GM12801 (cell line): ENCODE data around the gene USP20.

Experiments used
- TF ChIP-seq, protein P1 (sequence below): IDR thresholded peaks from one replicate; pipeline ENCODE4 v1.5.1; 2011; ENCODE audit warnings: control low read depth; ENCODE audit not compliant: insufficient read length; ENCODE audit errors: extremely low read depth

USP20 gene

GRCh38 chr9:129866394-129867135 lies 31.3 kb downstream of the USP20 start:
- TF ChIP-seq, protein P1, sequence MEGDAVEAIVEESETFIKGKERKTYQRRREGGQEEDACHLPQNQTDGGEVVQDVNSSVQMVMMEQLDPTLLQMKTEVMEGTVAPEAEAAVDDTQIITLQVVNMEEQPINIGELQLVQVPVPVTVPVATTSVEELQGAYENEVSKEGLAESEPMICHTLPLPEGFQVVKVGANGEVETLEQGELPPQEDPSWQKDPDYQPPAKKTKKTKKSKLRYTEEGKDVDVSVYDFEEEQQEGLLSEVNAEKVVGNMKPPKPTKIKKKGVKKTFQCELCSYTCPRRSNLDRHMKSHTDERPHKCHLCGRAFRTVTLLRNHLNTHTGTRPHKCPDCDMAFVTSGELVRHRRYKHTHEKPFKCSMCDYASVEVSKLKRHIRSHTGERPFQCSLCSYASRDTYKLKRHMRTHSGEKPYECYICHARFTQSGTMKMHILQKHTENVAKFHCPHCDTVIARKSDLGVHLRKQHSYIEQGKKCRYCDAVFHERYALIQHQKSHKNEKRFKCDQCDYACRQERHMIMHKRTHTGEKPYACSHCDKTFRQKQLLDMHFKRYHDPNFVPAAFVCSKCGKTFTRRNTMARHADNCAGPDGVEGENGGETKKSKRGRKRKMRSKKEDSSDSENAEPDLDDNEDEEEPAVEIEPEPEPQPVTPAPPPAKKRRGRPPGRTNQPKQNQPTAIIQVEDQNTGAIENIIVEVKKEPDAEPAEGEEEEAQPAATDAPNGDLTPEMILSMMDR: no peak

- TF ChIP-seq, protein P1: no peak
Measured at GRCh38 chr9:129867136-129868022, 32.1 kb downstream of the USP20 start.

DNA sequence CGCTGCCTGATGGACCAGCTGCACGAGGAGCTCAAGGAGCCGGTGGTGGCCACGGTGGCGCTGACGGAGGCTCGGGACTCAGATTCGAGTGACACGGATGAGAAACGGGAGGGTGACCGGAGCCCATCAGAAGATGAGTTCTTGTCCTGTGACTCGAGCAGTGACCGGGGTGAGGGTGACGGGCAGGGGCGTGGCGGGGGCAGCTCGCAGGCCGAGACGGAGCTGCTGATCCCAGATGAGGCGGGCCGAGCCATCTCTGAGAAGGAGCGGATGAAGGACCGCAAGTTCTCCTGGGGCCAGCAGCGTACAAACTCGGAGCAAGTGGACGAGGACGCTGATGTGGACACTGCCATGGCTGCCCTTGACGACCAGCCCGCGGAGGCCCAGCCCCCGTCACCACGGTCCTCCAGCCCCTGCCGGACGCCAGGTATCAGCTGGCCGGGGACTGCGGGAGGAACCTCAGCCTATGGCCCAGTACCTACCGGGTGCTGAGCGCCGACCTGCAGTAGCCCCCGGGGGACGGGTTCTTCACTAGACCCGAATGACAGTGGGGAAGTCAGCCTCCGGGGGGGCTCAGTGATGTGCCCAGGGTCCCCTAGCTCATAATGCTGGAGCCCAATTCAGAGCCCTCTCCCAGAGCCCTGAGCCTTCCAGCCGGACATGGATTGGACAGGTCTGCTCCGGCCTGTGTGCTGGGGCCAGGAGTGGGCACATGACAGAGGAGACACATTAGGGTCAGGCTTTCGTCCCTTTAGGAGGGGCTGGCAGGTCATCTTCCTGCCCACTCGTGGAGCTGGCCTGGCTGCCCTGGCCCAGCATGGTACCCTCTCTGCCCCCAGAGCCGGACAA lies 33.0 kb downstream of the USP20 start:
- TF ChIP-seq, protein P1: no peak

GRCh38 chr9:129868872-129869486 lies 33.7 kb downstream of the USP20 start:
- TF ChIP-seq, protein P1: no peak

GRCh38 chr9:129869585-129870501 lies 34.6 kb downstream of the USP20 start:
- TF ChIP-seq, protein P1: no peak

DNA sequence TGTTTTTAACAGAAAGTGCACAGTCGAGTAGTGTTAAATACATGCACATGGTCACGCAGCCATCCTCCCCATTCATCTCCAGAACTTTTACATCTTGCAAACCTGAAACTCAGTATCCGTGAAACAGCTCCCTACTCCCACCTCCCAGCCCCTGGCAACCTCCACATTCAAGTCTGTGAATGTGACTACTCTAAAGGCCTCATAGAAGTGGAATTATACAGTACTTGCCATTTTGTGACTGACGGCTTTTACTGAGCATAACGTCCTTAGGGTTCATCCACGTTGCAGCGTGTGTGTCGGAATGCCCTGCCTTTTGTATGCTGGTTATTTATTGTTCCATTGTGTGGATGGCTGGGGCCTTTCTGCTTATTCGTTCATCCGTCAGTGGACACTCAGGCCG lies 35.8 kb downstream of the USP20 start:
- TF ChIP-seq, protein P1: no peak
